Omental fat pad (tissue), 4 donors: ENCODE measurements around the gene SATB1. TPM values are rescaled to one million over a fixed set of nuclear protein-coding genes. Genes with fewer than 3 reads are reported as not detected.

Source experiments
- ATAC-seq: fragments of 150-250 bp; one replicate; pipeline ENCODE4 v1.9.1; 2016; ENCODE audit warnings: mild to moderate bottlenecking, moderate library complexity; ENCODE audit not compliant: low FRiP score
- DNase-seq: peaks from one replicate; pipeline ENCODE4 v3.0.0-alpha.2; 2019; ENCODE audit warnings: low spot score
- total RNA-seq, 4 donors: library from RNA; depleted of rRNA; stranded (reverse); fragments of >200 nt; gene quantifications; one replicate each; pipeline ENCODE4 v1.1.0, GENCODE V29; 2016
- TF ChIP-seq, protein P1 (sequence below), 3 donors: fragments of 450-650 bp; IDR thresholded peaks; one replicate each; pipeline ENCODE4 v1.5.1; 2016 to 2017; ENCODE audit warnings: antibody characterized with exemption in 3 of 3, mild to moderate bottlenecking in 3 of 3, moderate library complexity in 2 of 3

The SATB1 gene
- total RNA-seq, 4 donors from 2014 or later = 20.2 to 42.9 (median 30.6) TPM

- TF ChIP-seq, protein P1, sequence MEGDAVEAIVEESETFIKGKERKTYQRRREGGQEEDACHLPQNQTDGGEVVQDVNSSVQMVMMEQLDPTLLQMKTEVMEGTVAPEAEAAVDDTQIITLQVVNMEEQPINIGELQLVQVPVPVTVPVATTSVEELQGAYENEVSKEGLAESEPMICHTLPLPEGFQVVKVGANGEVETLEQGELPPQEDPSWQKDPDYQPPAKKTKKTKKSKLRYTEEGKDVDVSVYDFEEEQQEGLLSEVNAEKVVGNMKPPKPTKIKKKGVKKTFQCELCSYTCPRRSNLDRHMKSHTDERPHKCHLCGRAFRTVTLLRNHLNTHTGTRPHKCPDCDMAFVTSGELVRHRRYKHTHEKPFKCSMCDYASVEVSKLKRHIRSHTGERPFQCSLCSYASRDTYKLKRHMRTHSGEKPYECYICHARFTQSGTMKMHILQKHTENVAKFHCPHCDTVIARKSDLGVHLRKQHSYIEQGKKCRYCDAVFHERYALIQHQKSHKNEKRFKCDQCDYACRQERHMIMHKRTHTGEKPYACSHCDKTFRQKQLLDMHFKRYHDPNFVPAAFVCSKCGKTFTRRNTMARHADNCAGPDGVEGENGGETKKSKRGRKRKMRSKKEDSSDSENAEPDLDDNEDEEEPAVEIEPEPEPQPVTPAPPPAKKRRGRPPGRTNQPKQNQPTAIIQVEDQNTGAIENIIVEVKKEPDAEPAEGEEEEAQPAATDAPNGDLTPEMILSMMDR (IDR thresholded peaks at IDR 0.05) = no peak
- DNase-seq (no peak), ATAC-seq (no peak)
These were observed 16.4 kb upstream of the SATB1 start for GRCh38 chr3:18441551-18441950.

DNA sequence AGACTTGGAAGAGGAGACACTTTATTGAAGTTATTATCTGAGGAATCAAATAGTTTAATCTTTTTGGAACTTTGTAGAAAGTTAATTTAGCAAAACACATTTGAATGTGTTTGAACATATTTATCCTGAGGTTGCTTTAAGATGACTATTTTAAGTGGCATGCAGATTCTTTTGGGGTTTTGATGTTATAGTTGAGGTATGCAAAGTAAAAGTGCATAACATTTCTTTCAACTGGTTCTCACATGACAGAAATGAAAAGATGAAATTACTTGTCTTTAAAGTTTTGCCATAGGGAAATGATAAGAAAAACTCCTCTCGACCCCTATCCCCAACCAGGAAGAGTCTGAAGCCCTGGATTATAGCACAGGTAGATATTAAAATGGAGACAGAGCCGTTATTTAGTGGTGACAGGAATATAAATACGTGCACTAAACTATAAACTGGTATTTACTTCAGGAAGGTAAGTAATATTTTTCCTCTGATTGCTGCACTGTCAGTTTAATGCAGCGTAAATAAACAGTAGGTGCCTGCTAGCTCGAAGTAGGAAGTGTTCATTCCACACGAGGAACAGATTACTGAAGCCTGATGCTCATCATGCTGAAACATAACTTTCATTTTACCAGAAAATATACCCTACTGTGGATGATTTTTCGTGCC is 15.1 kb upstream of the SATB1 start:
- TF ChIP-seq, protein P1 (IDR thresholded peaks at IDR 0.05) = no peak
- DNase-seq = no peak
- ATAC-seq = no peak

DNA sequence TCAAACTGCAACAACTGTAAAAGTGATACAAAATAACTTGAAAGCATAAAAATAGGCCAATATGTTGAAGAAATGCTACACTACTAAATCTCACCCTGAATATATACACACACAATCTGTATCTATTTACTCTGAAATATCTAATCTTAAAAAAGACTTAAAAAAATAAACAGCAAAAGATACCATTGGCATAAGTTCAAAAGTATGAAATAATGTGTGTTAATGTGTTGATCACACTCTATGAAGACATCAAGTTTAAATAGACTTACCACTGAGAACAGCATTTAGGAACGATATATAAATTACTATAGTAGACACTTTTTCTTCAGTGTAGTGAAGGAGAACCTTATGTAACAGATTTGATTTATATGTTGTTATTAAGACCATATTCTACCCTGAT is 14.1 kb upstream of the SATB1 start:
- ATAC-seq (no peak), DNase-seq (no peak)
- TF ChIP-seq, protein P1 (IDR thresholded peaks at IDR 0.05) = no peak

- ATAC-seq (no peak), DNase-seq (no peak)
- TF ChIP-seq, protein P1 (IDR thresholded peaks at IDR 0.05) = no peak
These were observed 13.4 kb upstream of the SATB1 start for GRCh38 chr3:18438586-18438985.

DNA sequence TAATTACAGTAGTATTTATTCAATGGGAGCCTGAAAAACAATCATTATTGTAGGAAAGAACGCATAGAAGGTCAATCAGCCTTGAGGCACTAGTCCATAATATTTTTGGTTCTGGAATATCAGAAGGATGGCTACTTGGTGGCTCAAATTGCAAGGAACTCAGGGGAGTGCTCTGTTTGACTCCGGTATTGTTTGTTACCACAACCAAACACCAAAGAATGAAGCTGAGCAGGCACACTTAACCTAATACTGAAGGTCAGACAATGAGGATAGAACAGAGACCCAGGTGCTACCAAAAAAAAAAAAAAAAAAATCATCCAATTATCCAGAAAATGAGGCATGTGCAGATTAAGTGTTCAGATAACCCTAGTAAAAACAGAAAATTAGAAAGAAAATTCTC is 11.1 kb upstream of the SATB1 start:
- ATAC-seq (no peak), DNase-seq (no peak)
- TF ChIP-seq, protein P1 (IDR thresholded peaks at IDR 0.05) = no peak

DNA sequence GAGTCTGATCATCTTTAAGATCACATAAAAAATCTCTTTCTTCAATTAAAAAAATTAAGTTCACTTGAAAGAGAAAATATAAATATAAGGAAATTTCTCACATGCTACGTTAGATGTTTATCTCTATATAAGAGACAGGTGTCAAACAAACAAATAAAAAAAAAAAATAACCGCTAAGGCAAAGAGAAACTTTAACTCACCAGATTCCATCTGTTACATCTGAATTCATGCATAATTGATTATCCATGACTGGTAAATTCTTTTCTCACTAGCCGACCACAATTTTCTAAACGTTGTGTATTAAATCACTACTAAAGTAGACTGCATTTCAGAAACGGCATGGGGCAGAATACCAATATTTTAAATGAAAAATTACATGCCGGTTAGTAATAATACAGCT is 9.6 kb upstream of the SATB1 start:
- TF ChIP-seq, protein P1 (IDR thresholded peaks at IDR 0.05) = no peak
- DNase-seq (no peak), ATAC-seq (no peak)

GRCh38 chr3:18432752-18433151 is 7.6 kb upstream of the SATB1 start:
- TF ChIP-seq, protein P1 (IDR thresholded peaks at IDR 0.05) = no peak
- DNase-seq (no peak), ATAC-seq (no peak)
